ENCODE measurements around the gene JAK1.
A peak's percentile ranks its signal among the peaks of the same experiment; 100 is the strongest.

Gene JAK1

GRCh38 chr1:64966158-64966971 is at the start of gene JAK1:
Gene JAK1, minus strand, starts transcription at chr1:64966549. Its CDS starts 80,285 bp downstream, at chr1:64886264.
- no peaks in the 10 kb centered on the region for H3K36me3 ChIP-seq (ENCODE audit: control insufficient read depth, insufficient read depth, low read length)
- peak within 1 kb of the TSS; percentile 92 for H3K4me3 ChIP-seq (ENCODE audit: low read depth, low read length)
- H3K9ac ChIP-seq (ENCODE audit: low read length) = peak within 1 kb of the TSS; percentile 71
- no peaks in the 10 kb centered on the region for H3K9me3 ChIP-seq (ENCODE audit: control insufficient read depth, insufficient read depth, low read depth, low read length)
- H3K27ac ChIP-seq (ENCODE audit: low read depth, low read length) = 0 out of 2 replicates have a peak within 1 kb of the TSS, but pooled peaks have one; percentile 49
- peaks cover 29% of the 10 kb centered on the region for H3K27me3 ChIP-seq (ENCODE audit: control insufficient read depth, insufficient read depth, low read length)
- H3K4me1 ChIP-seq (ENCODE audit: control insufficient read depth, insufficient read depth, low read length) = peaks cover 11% of the 10 kb centered on the region

DNA sequence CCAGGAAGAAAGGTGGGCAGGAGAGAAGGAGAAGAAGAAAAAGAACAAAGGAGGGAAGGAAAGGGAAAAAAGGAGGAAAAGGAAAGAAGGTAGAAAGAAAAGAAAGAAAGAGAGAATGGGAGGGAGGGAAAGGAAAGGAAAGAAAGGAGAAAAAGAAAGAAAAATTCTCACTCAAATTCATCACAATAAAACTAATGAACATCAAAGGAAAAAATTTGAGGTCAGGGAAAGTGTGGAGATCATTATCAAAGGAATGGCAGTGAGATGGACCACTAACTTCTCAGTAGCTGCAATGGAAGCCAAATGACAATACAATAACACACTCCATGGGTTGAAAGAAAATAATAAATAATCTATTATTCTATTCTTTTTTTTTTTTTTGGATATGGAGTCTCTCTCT is 48.0 kb upstream of the JAK1 start:
- peaks cover 5% of the 10 kb centered on the region; the same call in 1 of the 2 replicates for H3K9me3 ChIP-seq (ENCODE audit: control insufficient read depth, insufficient read depth, low read depth, low read length)
- H3K27ac ChIP-seq (ENCODE audit: low read depth, low read length) = no peak overlapping the region
- H3K36me3 ChIP-seq (ENCODE audit: control insufficient read depth, insufficient read depth, low read length) = no peaks in the 10 kb centered on the region
- no peaks in the 10 kb centered on the region for H3K27me3 ChIP-seq (ENCODE audit: control insufficient read depth, insufficient read depth, low read length)
- H3K4me1 ChIP-seq (ENCODE audit: control insufficient read depth, insufficient read depth, low read length) = no peaks in the 10 kb centered on the region
- H3K4me3 ChIP-seq (ENCODE audit: low read depth, low read length) = no peak overlapping the region
- no peak overlapping the region for H3K9ac ChIP-seq (ENCODE audit: low read length)

- H3K27ac ChIP-seq (ENCODE audit: low read depth, low read length) = no peak overlapping the region
- no peak overlapping the region for H3K9ac ChIP-seq (ENCODE audit: low read length)
- H3K36me3 ChIP-seq (ENCODE audit: control insufficient read depth, insufficient read depth, low read length) = no peaks in the 10 kb centered on the region
- H3K9me3 ChIP-seq (ENCODE audit: control insufficient read depth, insufficient read depth, low read depth, low read length) = peaks cover 5% of the 10 kb centered on the region; the same call in 1 of the 2 replicates
- H3K4me3 ChIP-seq (ENCODE audit: low read depth, low read length) = no peak overlapping the region
- no peaks in the 10 kb centered on the region for H3K4me1 ChIP-seq (ENCODE audit: control insufficient read depth, insufficient read depth, low read length)
- no peaks in the 10 kb centered on the region for H3K27me3 ChIP-seq (ENCODE audit: control insufficient read depth, insufficient read depth, low read length)
These were observed 45.6 kb upstream of the JAK1 start for GRCh38 chr1:65011983-65012382.

DNA sequence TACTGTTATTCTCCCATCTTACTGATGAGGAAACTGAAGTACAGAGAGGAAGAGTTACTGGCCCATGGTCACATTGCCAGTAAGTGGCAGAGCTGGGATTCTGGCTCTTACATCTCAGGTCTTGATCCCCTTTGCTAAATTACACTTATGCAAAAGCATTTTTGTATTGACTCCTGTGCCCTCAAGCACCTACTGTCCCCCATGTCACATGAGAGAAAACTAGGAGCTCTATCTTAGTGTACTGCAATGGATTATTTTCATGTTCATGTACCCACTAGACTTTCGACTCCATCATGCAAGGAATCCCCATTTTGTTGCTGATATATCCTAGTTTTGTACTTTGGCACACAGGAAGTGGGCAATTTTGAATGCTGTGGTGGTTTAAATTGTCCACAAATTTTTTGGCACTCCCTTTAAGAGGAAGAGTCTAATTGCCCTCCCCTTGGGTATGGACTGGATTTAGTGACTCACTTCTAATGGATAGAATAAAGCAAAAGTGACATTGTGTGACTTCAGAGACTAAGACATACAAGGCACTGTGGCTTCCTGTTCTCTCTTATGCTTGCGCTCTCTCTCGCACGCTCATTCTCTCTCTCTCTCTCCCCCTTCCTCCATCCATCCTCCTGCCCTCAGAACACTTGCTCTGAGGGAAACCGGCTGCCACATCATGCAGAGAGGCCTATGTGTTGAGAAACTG is 43.5 kb upstream of the JAK1 start:
- Histone ChIP-seq H3K36me3 (ENCODE audit: control insufficient read depth, insufficient read depth, low read length) (no peaks in the 10 kb centered on the region), H3K9ac (ENCODE audit: low read length) (no peak overlapping the region), H3K27ac (ENCODE audit: low read depth, low read length) (no peak overlapping the region), H3K27me3 (ENCODE audit: control insufficient read depth, insufficient read depth, low read length) (peaks cover 7% of the 10 kb centered on the region), H3K4me1 (ENCODE audit: control insufficient read depth, insufficient read depth, low read length) (no peaks in the 10 kb centered on the region), H3K9me3 (ENCODE audit: control insufficient read depth, insufficient read depth, low read depth, low read length) (peaks cover 5% of the 10 kb centered on the region; the same call in 1 of the 2 replicates), H3K4me3 (ENCODE audit: low read depth, low read length) (no peak overlapping the region)

DNA sequence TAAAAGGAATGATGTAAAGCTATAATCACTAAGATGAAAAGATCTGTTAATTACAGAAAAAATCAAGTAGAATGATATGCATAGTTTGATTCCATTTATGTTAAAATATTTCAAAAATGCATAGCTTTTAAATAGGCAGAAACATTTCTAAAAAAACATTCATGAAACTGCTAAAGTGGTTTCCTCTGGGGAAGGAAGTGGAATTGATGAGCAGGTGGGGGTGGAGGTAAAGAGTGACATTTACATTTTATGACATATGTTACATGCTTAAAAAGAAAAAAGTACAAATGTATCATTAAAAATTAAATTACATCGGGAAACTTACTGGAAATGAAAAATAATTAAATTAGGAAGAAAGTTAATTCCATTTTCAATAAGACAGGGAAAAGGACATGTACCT is 42.8 kb upstream of the JAK1 start:
- H3K4me1 ChIP-seq (ENCODE audit: control insufficient read depth, insufficient read depth, low read length) = no peaks in the 10 kb centered on the region
- no peak overlapping the region for H3K4me3 ChIP-seq (ENCODE audit: low read depth, low read length)
- no peaks in the 10 kb centered on the region for H3K36me3 ChIP-seq (ENCODE audit: control insufficient read depth, insufficient read depth, low read length)
- no peak overlapping the region for H3K9ac ChIP-seq (ENCODE audit: low read length)
- peaks cover 5% of the 10 kb centered on the region; the same call in 1 of the 2 replicates for H3K9me3 ChIP-seq (ENCODE audit: control insufficient read depth, insufficient read depth, low read depth, low read length)
- no peak overlapping the region for H3K27ac ChIP-seq (ENCODE audit: low read depth, low read length)
- H3K27me3 ChIP-seq (ENCODE audit: control insufficient read depth, insufficient read depth, low read length) = peaks cover 14% of the 10 kb centered on the region

GRCh38 chr1:65006806-65007205 is 40.5 kb upstream of the JAK1 start:
- Histone ChIP-seq H3K9me3 (ENCODE audit: control insufficient read depth, insufficient read depth, low read depth, low read length) (peaks cover 5% of the 10 kb centered on the region; the same call in 1 of the 2 replicates), H3K9ac (ENCODE audit: low read length) (no peak overlapping the region), H3K4me1 (ENCODE audit: control insufficient read depth, insufficient read depth, low read length) (peaks cover 10% of the 10 kb centered on the region), H3K27me3 (ENCODE audit: control insufficient read depth, insufficient read depth, low read length) (peaks cover 37% of the 10 kb centered on the region), H3K27ac (ENCODE audit: low read depth, low read length) (no peak overlapping the region), H3K4me3 (ENCODE audit: low read depth, low read length) (no peak overlapping the region), H3K36me3 (ENCODE audit: control insufficient read depth, insufficient read depth, low read length) (no peaks in the 10 kb centered on the region)

- peaks cover 48% of the 10 kb centered on the region for H3K27me3 ChIP-seq (ENCODE audit: control insufficient read depth, insufficient read depth, low read length)
- peak overlapping the region; percentile 5 for H3K9ac ChIP-seq (ENCODE audit: low read length)
- no peaks in the 10 kb centered on the region for H3K36me3 ChIP-seq (ENCODE audit: control insufficient read depth, insufficient read depth, low read length)
- H3K4me3 ChIP-seq (ENCODE audit: low read depth, low read length) = peak overlapping the region; percentile 67
- H3K9me3 ChIP-seq (ENCODE audit: control insufficient read depth, insufficient read depth, low read depth, low read length) = peaks cover 10% of the 10 kb centered on the region
- peaks cover 19% of the 10 kb centered on the region for H3K4me1 ChIP-seq (ENCODE audit: control insufficient read depth, insufficient read depth, low read length)
- H3K27ac ChIP-seq (ENCODE audit: low read depth, low read length) = no peak overlapping the region
These were observed 36.9 kb upstream of the JAK1 start for GRCh38 chr1:65003316-65003664.

DNA sequence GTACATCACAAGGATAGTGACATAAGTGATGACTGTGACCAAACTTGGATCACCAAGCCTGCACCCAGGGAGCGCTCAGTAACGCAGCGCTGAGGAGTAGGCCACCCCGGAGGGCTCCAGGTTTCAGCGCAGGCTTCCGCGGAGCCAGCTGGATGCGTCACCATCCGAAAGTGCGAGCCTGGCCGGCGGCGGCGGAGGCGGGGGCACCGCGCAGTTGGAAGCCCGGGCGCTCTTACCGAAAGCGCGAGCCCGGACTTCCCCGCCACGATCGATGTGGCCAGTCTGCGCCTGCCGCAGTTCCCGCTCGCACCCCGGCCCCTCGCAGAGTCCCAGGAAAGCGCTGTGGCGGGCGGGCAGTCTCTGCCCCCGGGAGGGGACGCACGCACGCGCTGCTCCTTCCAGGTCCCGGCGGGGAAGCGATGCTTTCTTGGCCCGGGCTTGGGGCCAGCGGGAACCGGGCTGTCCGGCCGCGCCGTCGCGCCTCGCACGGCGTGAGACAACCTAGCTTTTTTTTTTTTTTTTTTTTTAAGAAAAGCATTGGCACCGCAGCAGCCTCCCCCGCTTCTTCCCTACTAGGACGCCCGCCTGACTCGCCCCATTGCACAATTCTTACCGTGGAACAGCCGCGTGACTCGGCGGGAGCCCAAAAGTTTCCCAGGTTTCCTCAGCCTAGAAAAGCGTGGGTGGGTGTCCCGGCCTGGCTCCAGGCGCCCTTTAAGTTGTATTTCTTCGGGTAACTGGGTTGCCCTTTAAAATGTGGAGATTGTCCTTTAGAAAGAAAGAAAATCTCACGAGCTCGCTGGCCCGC is 36.4 kb upstream of the JAK1 start:
- no peaks in the 10 kb centered on the region for H3K36me3 ChIP-seq (ENCODE audit: control insufficient read depth, insufficient read depth, low read length)
- peak overlapping the region; percentile 67 for H3K4me3 ChIP-seq (ENCODE audit: low read depth, low read length)
- H3K27me3 ChIP-seq (ENCODE audit: control insufficient read depth, insufficient read depth, low read length) = peaks cover 48% of the 10 kb centered on the region
- peaks cover 19% of the 10 kb centered on the region for H3K4me1 ChIP-seq (ENCODE audit: control insufficient read depth, insufficient read depth, low read length)
- H3K9me3 ChIP-seq (ENCODE audit: control insufficient read depth, insufficient read depth, low read depth, low read length) = peaks cover 11% of the 10 kb centered on the region
- no peak overlapping the region for H3K27ac ChIP-seq (ENCODE audit: low read depth, low read length)
- peak overlapping the region; percentile 43 for H3K9ac ChIP-seq (ENCODE audit: low read length)

DNA sequence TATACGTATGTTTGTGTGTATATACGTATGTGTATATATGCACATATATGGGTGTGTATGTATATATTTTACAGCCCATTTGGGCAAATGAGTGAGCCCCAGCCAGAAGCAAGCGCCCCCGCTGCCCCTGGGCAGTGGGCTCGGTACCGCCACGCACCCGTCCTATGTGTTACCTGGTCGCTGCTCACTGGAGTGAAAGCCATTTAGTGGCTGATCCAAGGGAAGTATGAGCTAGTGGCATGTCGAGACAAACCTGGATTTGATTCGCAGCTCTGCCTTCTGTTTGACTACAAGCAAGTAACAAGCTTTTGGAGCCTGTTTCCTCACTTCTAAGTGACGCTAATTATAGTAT is 35.8 kb upstream of the JAK1 start:
- Histone ChIP-seq H3K9ac (ENCODE audit: low read length) (peak overlapping the region; percentile 26), H3K9me3 (ENCODE audit: control insufficient read depth, insufficient read depth, low read depth, low read length) (peaks cover 14% of the 10 kb centered on the region), H3K4me1 (ENCODE audit: control insufficient read depth, insufficient read depth, low read length) (peaks cover 19% of the 10 kb centered on the region), H3K27ac (ENCODE audit: low read depth, low read length) (no peak overlapping the region), H3K27me3 (ENCODE audit: control insufficient read depth, insufficient read depth, low read length) (peaks cover 48% of the 10 kb centered on the region), H3K4me3 (ENCODE audit: low read depth, low read length) (peak overlapping the region; percentile 67), H3K36me3 (ENCODE audit: control insufficient read depth, insufficient read depth, low read length) (no peaks in the 10 kb centered on the region)

DNA sequence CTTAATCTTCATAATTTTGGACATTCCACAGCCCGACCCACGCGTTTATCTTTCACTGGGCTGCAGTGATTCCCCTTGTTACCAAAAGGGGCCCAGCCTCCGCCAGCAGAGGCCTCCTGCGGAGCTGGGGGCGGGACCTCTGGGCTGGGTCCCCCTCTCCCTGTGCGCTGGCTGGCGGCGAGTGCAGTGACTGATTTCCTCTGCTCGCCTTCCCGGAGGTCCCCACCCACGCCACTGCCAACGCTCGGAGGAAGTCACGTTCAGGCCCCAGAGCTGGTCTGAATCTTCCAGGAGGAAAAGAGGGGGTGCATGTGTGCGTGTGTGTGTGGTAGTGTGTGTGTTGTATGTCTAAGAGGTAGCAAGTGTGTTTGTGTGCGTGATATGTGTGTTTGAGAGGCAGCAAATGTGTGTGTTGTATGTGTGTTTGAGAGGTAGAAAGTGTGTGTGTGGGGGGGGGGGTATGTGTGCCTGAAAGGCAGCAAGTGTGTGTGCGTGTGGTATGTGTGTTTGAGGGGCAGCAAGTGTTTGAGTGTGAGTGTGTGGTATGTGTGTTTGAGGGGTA is 35.0 kb upstream of the JAK1 start:
- Histone ChIP-seq H3K9me3 (ENCODE audit: control insufficient read depth, insufficient read depth, low read depth, low read length) (peaks cover 14% of the 10 kb centered on the region), H3K27me3 (ENCODE audit: control insufficient read depth, insufficient read depth, low read length) (peaks cover 48% of the 10 kb centered on the region), H3K36me3 (ENCODE audit: control insufficient read depth, insufficient read depth, low read length) (no peaks in the 10 kb centered on the region), H3K4me1 (ENCODE audit: control insufficient read depth, insufficient read depth, low read length) (peaks cover 19% of the 10 kb centered on the region), H3K4me3 (ENCODE audit: low read depth, low read length) (peak overlapping the region; percentile 67), H3K27ac (ENCODE audit: low read depth, low read length) (no peak overlapping the region), H3K9ac (ENCODE audit: low read length) (peak overlapping the region; percentile 32)

All from HUES6 (cell line).